WTC11 (cell line): ENCODE data around the gene GMEB2.

Experiments used
- CTCF ChIP-seq: fragments of 200-600 bp; IDR thresholded peaks from 2 replicates; pipeline ENCODE4 v1.8.0; 2022; ENCODE audit warnings: antibody characterized with exemption
- ELF4 ChIP-seq: sonication (generic); formaldehyde crosslinking; IDR thresholded peaks from 2 replicates; pipeline ENCODE4 v1.8.1; 2022; ENCODE audit warnings: low read depth, mild to moderate bottlenecking, moderate library complexity, missing genetic modification reagents
- IRF2 ChIP-seq: sonication (generic); formaldehyde crosslinking; IDR thresholded peaks from 2 replicates; pipeline ENCODE4 v1.8.0; 2022; ENCODE audit warnings: low read depth, missing genetic modification reagents, borderline replicate concordance

GRCh38 chr20:63551068-63551467 lies 75.8 kb downstream of the GMEB2 start:
- TF ChIP-seq ELF4 (CRISPR knock-in tag) (no peak), CTCF (no peak), IRF2 (CRISPR knock-in tag) (no peak)
